Natural killer cell (primary cell): ENCODE data around the gene ARSG. TPM values are rescaled to one million over a fixed set of nuclear protein-coding genes. Genes with fewer than 3 reads are reported as not detected.

Experiments
- ATAC-seq, 3 donors: fragments of 150-1000 bp in 2 of 3; fragments of 200-7000 bp in 1 of 3; cut with Tn5 transposase; 1 replicate in 1 of 3; 2 replicates in 2 of 3; pipeline ENCODE4 v1.10.0; 2021; ENCODE audit warnings: mild to moderate bottlenecking in 2 of 3, moderate library complexity in 2 of 3
- DNase-seq, 2 donors: peaks; one replicate each; pipeline versions ENCODE4 v3.0.0 to v3.0.0-alpha.2; 2013 to 2021; ENCODE audit warnings: mixed read lengths in 1 of 2
- H3K27ac ChIP-seq: one replicate; pipeline ENCODE4 v1.5.1; 2013; ENCODE audit warnings: mild to moderate bottlenecking, low read length
- H3K27me3 ChIP-seq: one replicate; pipeline ENCODE4 v1.6.1; 2013; ENCODE audit warnings: low read length; ENCODE audit not compliant: control insufficient read depth, insufficient read depth
- H3K36me3 ChIP-seq: one replicate; pipeline ENCODE4 v1.6.1; 2013; ENCODE audit warnings: low read length; ENCODE audit not compliant: control insufficient read depth, insufficient read depth
- H3K4me1 ChIP-seq: one replicate; pipeline ENCODE4 v1.6.1; 2013; ENCODE audit warnings: low read length; ENCODE audit not compliant: control insufficient read depth, insufficient read depth
- H3K4me3 ChIP-seq: one replicate; pipeline ENCODE4 v1.5.1; 2013; ENCODE audit warnings: low read length
- H3K9me3 ChIP-seq: one replicate; pipeline ENCODE4 v1.6.1; 2013; ENCODE audit warnings: low read length; ENCODE audit not compliant: control insufficient read depth, insufficient read depth
- H3K27ac Mint-ChIP-seq, 2 donors: one replicate each; pipeline ENCODE4 v1.8.0; 2022; ENCODE audit warnings: mild to moderate bottlenecking in 2 of 2, mixed read lengths in 2 of 2, moderate library complexity in 1 of 2
- H3K27me3 Mint-ChIP-seq, 2 donors: one replicate each; pipeline ENCODE4 v1.8.0; 2022; ENCODE audit warnings: low read depth in 2 of 2, mixed read lengths in 2 of 2
- H3K36me3 Mint-ChIP-seq: one replicate; pipeline ENCODE4 v1.8.0; 2022; ENCODE audit warnings: mixed read lengths
- H3K4me1 Mint-ChIP-seq, 2 donors: one replicate each; pipeline ENCODE4 v1.8.0; 2022; ENCODE audit warnings: mixed read lengths in 2 of 2
- H3K4me3 Mint-ChIP-seq: one replicate; pipeline ENCODE4 v1.8.0; 2022; ENCODE audit warnings: mild to moderate bottlenecking, moderate library complexity, mixed read lengths
- H3K9me3 Mint-ChIP-seq, 2 donors: one replicate each; pipeline ENCODE4 v1.8.0; 2022; ENCODE audit warnings: mixed read lengths in 2 of 2
- CTCF ChIP-seq: fragments of 200-600 bp; IDR thresholded peaks from one replicate; pipeline ENCODE4 v1.8.0; 2022; ENCODE audit warnings: antibody characterized with exemption
- WGBS: methylation state at CpG from one replicate; pipeline ENCODE4 v1.1.7; 2013; ENCODE audit warnings: missing lambda C conversion rate; ENCODE audit not compliant: insufficient coverage; 5-methylcytosine and 5-hydroxymethylcytosine counted together
- intact Hi-C: fragments of 100-400 bp; cut with micrococcal nuclease; formaldehyde crosslinking; loops from one replicate; pipeline ENCODE4 v1.14.2; 2022
- total RNA-seq, 4 donors: library from RNA; stranded (reverse); fragments of 120-200 nt in 1 of 4; gene quantifications; one replicate each; pipeline versions ENCODE4 v1.2.3 to v1.2.4, GENCODE V29; 2013 to 2022

Gene ARSG
- total RNA-seq, 3 donors from 2014 or later (not counting 1 experiment from before 2014, with no cell fraction given) = 34.8 to 52.3 (median 39.3) TPM

- H3K4me1 Mint-ChIP-seq = peaks cover 18 to 26% of the 10 kb centered on the region in 2 donors
- no peak overlapping the region for H3K4me3 ChIP-seq
- H3K36me3 ChIP-seq = no peaks in the 10 kb centered on the region
- H3K27me3 Mint-ChIP-seq = no peaks in the 10 kb centered on the region
- ATAC-seq (no peak), DNase-seq (no peak)
- H3K4me3 Mint-ChIP-seq = no peak overlapping the region
- no peaks in the 10 kb centered on the region for H3K9me3 Mint-ChIP-seq
- peaks cover 14% of the 10 kb centered on the region for H3K4me1 ChIP-seq
- WGBS = 92% methylated on average over 10 of the region's 11 CpGs
- intact Hi-C loops = no loop called here
- no peak for TF ChIP-seq CTCF
- H3K27ac Mint-ChIP-seq = no peak overlapping the region
- no peaks in the 10 kb centered on the region for H3K36me3 Mint-ChIP-seq
- H3K9me3 ChIP-seq = no peaks in the 10 kb centered on the region
- H3K27me3 ChIP-seq = no peaks in the 10 kb centered on the region
- H3K27ac ChIP-seq = no peak overlapping the region
Measured at GRCh38 chr17:68379692-68380677, 88.7 kb downstream of the ARSG start.

- H3K27me3 ChIP-seq = no peaks in the 10 kb centered on the region
- DNase-seq (no peak), ATAC-seq (no peak)
- TF ChIP-seq CTCF = no peak
- H3K36me3 ChIP-seq = no peaks in the 10 kb centered on the region
- 77% methylated on average over 13 of the region's 15 CpGs for WGBS
- Mint-ChIP-seq H3K36me3 (no peaks in the 10 kb centered on the region), H3K27ac (no peak overlapping the region), H3K4me3 (no peak overlapping the region), H3K4me1 (peaks cover 20 to 29% of the 10 kb centered on the region in 2 donors), H3K9me3 (no peaks in the 10 kb centered on the region), H3K27me3 (no peaks in the 10 kb centered on the region)
- intact Hi-C loops = no loop called here
- H3K4me1 ChIP-seq = peaks cover 17% of the 10 kb centered on the region
- H3K27ac ChIP-seq = no peak overlapping the region
- no peak overlapping the region for H3K4me3 ChIP-seq
- no peaks in the 10 kb centered on the region for H3K9me3 ChIP-seq
Measured at GRCh38 chr17:68381076-68381900, 90.0 kb downstream of the ARSG start.

GRCh38 chr17:68382582-68383085 is 91.3 kb downstream of the ARSG start:
- 94% methylated on average over 2 of the region's 3 CpGs for WGBS

More at GRCh38 chr17:68382582-68383085, 91.3 kb downstream of the ARSG start:
- Histone ChIP-seq H3K9me3 (no peaks in the 10 kb centered on the region), H3K27ac (no peak overlapping the region), H3K4me3 (no peak overlapping the region), H3K36me3 (no peaks in the 10 kb centered on the region), H3K4me1 (peaks cover 17% of the 10 kb centered on the region), H3K27me3 (no peaks in the 10 kb centered on the region)
- Mint-ChIP-seq H3K4me1 (peaks cover 24 to 29% of the 10 kb centered on the region in 2 donors), H3K27me3 (no peaks in the 10 kb centered on the region), H3K27ac (no peak overlapping the region), H3K4me3 (no peak overlapping the region), H3K9me3 (no peaks in the 10 kb centered on the region), H3K36me3 (no peaks in the 10 kb centered on the region)
- intact Hi-C loops = no loop called here
- no peak for TF ChIP-seq CTCF
- no peak for DNase-seq
- no peak for ATAC-seq
